AG04449 (cell line): ENCODE data around the gene SDHAF3.
"Not testable (repeated sequence)": the region's sequence is repeated elsewhere in the genome, so short reads cannot be mapped to it uniquely, and the experiment has no call there.

Experiments used
- CTCF ChIA-PET: fragments of 350-600 bp; formaldehyde crosslinking; extraction: SDS; loops from one replicate; lab custom pipeline; 2021; ENCODE audit warnings: antibody characterized with exemption; lab: Yijun Ruan, JAX
- POLR2A ChIA-PET: fragments of 400-600, 350-600 bp; formaldehyde crosslinking; extraction: SDS; loops from one replicate; lab custom pipeline; 2020; ENCODE audit warnings: antibody characterized with exemption, inconsistent platforms; lab: Yijun Ruan, JAX
- DNase-seq: peaks from one replicate; pipeline ENCODE4 v3.0.0-alpha.2; 2010; ENCODE audit warnings: low read depth, low spot score
- H3K4me3 ChIP-seq: 2 replicates; pipeline ENCODE4 v1.5.1; 2011; ENCODE audit warnings: low read depth, mild to moderate bottlenecking, control low read depth, low read length
- TF ChIP-seq, protein P1 (sequence below): IDR thresholded peaks from one replicate; pipeline ENCODE4 v1.5.1; 2011; ENCODE audit warnings: mild to moderate bottlenecking, moderate library complexity, low read length, control low read depth, inconsistent platforms; ENCODE audit not compliant: insufficient read depth; ENCODE audit errors: missing control alignments

The SDHAF3 gene

DNA sequence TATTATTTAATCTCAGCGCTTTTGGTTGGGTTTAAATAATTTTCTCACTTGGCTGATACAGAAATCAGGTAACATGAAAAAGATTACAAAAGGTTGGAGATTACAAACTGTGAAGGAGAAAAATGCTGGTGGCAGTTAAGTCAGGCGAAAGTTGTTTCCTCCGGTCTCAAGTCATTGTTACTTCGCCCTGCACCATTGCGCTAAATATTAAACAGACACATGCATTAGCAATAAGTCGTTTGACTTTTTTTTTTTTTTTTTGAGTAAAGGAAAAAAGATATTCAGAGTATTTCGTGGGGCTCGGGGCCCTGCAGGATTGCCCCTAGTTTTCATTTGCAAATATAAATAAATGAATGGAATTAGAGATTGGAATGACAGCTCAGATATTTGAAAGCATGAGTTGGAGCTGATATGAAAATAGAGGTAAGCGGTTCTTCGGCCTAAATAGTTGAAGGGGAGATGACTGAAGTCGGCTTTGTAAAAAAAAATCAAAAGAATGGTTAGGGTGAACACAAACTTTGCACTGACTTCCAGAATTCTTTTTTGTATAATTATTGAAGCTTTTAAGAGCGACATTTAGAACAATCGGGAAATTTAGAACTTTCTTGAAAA, 914 bp downstream of the SDHAF3 start:
- H3K4me3 ChIP-seq: peak overlapping the region; percentile 97
- ChIA-PET CTCF (interaction anchor here (1.6 to 5.2 kb wide), 6 partner anchors 10 to 729 kb away, joined by 5 to 41 read pairs (median 6); no protein-coding TSS in a partner anchor), POLR2A (interaction anchor here (1.6 to 2.4 kb wide), 2 partner anchors 12 to 754 kb away, joined by 3 to 8 read pairs; partner anchors contain the start of gene ASNS)
- TF ChIP-seq, protein P1, sequence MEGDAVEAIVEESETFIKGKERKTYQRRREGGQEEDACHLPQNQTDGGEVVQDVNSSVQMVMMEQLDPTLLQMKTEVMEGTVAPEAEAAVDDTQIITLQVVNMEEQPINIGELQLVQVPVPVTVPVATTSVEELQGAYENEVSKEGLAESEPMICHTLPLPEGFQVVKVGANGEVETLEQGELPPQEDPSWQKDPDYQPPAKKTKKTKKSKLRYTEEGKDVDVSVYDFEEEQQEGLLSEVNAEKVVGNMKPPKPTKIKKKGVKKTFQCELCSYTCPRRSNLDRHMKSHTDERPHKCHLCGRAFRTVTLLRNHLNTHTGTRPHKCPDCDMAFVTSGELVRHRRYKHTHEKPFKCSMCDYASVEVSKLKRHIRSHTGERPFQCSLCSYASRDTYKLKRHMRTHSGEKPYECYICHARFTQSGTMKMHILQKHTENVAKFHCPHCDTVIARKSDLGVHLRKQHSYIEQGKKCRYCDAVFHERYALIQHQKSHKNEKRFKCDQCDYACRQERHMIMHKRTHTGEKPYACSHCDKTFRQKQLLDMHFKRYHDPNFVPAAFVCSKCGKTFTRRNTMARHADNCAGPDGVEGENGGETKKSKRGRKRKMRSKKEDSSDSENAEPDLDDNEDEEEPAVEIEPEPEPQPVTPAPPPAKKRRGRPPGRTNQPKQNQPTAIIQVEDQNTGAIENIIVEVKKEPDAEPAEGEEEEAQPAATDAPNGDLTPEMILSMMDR: no peak
- no peak for DNase-seq

DNA sequence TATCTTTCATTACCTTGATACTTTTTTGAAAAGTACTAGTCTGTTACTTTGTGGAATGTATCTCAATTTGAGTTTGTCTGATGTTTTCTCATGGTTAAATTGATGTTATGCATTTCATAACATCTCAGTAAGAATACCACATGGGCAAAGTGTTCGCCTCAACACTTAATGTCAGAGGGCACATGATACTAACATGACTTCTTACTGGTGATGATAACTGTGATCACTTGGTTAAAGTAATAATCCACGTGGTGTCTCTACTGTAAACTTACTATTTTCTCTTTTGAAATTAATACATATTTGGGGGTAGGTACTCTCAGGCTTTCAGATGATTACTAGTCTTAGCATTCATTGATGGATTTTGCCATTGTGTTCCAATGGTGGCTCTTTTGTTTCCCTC, 2.2 kb downstream of the SDHAF3 start:
- no peak overlapping the region for H3K4me3 ChIP-seq
- TF ChIP-seq, protein P1: no peak
- CTCF ChIA-PET: interaction anchor here (1.8 kb wide), 1 partner anchor 14 kb away, joined by 6 read pairs; no protein-coding TSS in a partner anchor
- POLR2A ChIA-PET: no interaction called here
- no peak for DNase-seq

DNA sequence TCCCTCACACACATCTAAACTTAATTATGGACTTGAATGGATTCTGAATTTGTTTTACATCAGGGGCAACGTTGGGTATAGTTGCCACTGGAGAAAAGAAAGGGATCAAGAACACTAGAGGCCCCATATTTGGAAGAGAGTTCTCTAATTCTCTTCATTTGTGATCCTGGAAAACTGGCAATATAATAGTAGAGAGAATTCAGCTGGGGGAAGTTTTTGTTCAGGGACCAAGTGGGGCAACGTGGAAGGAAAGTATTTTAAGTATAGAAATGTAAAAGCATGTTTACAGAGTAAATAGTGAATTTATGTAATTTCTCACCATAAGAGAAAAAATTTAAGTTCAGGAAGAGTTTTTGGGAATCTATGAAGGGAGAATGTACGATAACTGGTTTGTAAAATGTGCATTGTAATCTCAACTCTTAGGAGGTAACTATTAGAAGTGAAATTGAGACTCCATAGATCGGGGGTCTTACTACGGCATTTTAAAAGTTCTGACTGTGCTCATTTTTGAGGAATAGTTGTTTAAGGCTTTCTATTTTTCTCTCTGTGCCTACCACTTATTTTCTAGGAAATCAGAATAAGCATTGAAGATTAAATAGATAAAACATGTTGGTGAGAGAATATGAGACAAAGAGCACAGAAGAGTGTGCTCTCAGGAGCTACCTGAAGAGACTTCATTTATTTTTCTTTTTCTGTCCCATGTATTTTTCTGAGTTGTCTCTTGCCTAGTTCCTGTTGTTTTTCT, 3.4 kb downstream of the SDHAF3 start:
- CTCF ChIA-PET: no interaction called here
- DNase-seq: no peak
- POLR2A ChIA-PET: no interaction called here
- H3K4me3 ChIP-seq: no peak overlapping the region
- TF ChIP-seq, protein P1: no peak

DNA sequence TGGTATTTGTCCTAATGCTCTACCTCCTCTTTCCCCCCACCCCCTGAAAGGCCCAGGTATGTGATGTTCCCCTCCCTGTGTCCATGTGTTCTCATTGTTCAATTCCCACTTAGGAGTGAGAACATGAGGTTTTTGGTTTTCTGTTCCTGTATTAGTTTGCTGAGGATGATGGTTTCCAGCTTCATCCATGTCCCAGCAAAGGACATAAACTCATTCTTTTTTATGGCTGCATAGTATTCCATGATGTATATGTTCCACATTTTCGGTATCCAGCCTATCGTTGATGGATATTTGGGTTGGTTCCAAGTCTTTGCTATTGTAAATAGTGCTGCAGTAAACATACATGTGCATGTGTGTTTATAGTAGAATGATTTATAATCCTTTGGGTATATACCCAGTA, 5.6 kb downstream of the SDHAF3 start:
- DNase-seq, POLR2A ChIA-PET, H3K4me3 ChIP-seq, CTCF ChIA-PET: not testable (repeated sequence)

DNA sequence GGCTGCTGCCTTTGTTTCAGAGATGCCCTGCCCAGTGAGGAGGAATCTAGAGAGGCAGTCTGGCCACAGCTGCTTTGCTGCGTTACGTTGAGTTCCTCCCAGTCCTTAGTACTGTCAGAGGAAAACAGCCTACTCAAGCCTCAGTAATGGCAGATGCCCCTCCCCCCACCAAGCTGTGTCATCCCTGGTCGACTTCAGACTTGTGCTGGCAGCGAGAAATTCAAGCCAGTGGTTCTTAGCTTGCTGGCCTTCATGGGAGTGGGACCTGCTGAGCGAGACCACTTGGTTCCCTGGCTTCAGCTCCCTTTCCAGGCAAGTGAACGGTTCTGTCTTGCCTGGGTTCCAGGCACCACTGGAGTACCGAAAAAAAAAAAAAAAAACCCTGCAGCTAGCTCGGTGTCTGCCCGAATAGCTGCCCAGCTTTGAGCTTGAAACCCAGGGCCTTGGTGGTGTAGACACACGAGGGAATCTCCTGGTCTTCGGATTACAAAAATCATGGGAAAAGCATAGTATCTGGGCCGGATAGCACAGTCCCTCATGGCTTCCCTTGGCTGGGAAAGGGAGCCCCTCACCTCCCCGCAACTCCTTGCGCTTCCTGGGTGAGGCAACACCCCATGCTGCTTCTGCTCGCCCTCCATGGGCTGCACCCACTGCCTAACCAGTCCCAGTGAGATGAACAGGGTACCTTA, 9.1 kb downstream of the SDHAF3 start:
- H3K4me3 ChIP-seq: no peak overlapping the region
- TF ChIP-seq, protein P1: no peak
- CTCF ChIA-PET: no interaction called here
- POLR2A ChIA-PET: no interaction called here
- DNase-seq: no peak

DNA sequence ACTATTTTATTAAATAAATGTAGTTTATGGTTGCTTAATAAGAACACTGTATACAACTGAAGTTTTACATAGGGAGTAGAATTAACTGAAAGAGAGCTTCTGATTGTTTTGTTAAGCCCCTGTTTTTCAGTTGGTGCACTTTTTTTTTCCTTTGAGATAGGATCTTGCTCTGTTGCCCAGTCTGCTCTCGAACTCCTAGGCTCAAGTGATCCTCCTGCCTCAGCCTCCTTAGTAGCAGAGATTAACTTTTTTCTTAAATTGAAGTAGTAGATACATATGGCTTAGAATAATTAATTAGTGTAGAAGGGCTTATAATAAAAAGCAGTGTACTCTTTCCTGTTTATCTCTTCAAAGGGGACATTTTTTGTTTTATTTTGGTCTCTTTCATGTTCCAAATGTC, 11.2 kb downstream of the SDHAF3 start:
- no peak for DNase-seq
- TF ChIP-seq, protein P1: no peak
- ChIA-PET POLR2A (no interaction called here), CTCF (interaction anchor here (0.7 to 1.9 kb wide), 3 partner anchors 11 to 708 kb away, joined by 3 to 5 read pairs (median 4); partner anchors contain the start of gene SDHAF3)
- no peak overlapping the region for H3K4me3 ChIP-seq
